Activated CD8-positive, alpha-beta memory T cell treated with anti-CD3 and anti-CD28 coated beads for 1 hour (primary cell): Measurements from ENCODE around the gene FXYD5.
"Not testable (repeated sequence)": the region's sequence is repeated elsewhere in the genome, so short reads cannot be mapped to it uniquely, and the experiment has no call there.

Experiments
- DNase-seq, 2 donors: peaks; one replicate each; pipeline ENCODE4 v3.0.0-alpha.2; 2020; ENCODE audit warnings: low read depth in 1 of 2; ENCODE audit errors: extremely low read depth in 1 of 2

The FXYD5 gene

GRCh38 chr19:35119578-35120155 is 34.9 kb upstream of the FXYD5 start:
- DNase-seq = no peak

- no peak for DNase-seq
These were observed 34.0 kb upstream of the FXYD5 start for GRCh38 chr19:35120492-35120891.

- DNase-seq = no peak
These were observed 33.6 kb upstream of the FXYD5 start for GRCh38 chr19:35120898-35121297.

GRCh38 chr19:35122687-35123551 is 31.6 kb upstream of the FXYD5 start:
- DNase-seq = no peak

GRCh38 chr19:35123573-35123972 is 31.0 kb upstream of the FXYD5 start:
- DNase-seq = no peak

GRCh38 chr19:35124098-35125060 is 30.2 kb upstream of the FXYD5 start:
- peak; percentile 65 to 79 for DNase-seq

- DNase-seq = no peak
These were observed 29.2 kb upstream of the FXYD5 start for GRCh38 chr19:35125270-35125717.

GRCh38 chr19:35125749-35126623 is 28.5 kb upstream of the FXYD5 start:
- DNase-seq = no peak

GRCh38 chr19:35126624-35126959 is 27.9 kb upstream of the FXYD5 start:
- DNase-seq = no peak

GRCh38 chr19:35127871-35128270 is 26.7 kb upstream of the FXYD5 start:
- DNase-seq = no peak

GRCh38 chr19:35128398-35129057 is 26.0 kb upstream of the FXYD5 start:
- DNase-seq = no peak

- DNase-seq = not testable (repeated sequence)
These were observed 24.7 kb upstream of the FXYD5 start for GRCh38 chr19:35129724-35130274.

- DNase-seq = no peak
These were observed 23.5 kb upstream of the FXYD5 start for GRCh38 chr19:35130761-35131720.

GRCh38 chr19:35132254-35132653 is 22.3 kb upstream of the FXYD5 start:
- no peak for DNase-seq

- DNase-seq = no peak
These were observed 20.7 kb upstream of the FXYD5 start for GRCh38 chr19:35133826-35134225.

GRCh38 chr19:35134601-35135242 is 19.8 kb upstream of the FXYD5 start, which contains the start of gene LGI4:
Gene LGI4 (minus strand): TSS chr19:35135059. CDS start chr19:35134680, 379 bp downstream.
- no peak for DNase-seq

- peak in 1 of 2 donors; percentile 44 for DNase-seq
These were observed 19.1 kb upstream of the FXYD5 start for GRCh38 chr19:35135389-35135909.
